Measurements from ENCODE around the gene UBR1.
"Not testable (repeated sequence)": the region's sequence is repeated elsewhere in the genome, so short reads cannot be mapped to it uniquely, and the experiment has no call there.

Gene UBR1

DNA sequence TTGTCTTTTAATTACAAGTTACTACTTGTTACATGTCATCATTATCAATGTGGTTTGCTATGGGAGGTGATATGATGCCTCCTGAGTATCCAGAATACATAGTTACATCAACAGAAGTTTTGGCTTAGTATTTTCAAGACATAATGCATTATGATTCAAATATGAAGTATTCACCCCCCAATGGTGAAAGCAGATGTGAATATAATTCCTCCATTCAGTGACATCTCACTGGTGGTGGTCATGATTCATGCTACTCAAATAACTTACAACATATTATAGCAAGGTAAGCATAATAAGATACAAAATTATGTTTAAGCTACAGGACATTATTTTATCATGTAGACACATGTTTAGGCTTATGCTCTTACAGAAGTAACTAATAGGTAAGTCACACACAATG, 150.3 kb downstream of the UBR1 start:
- DNase-seq: no peak

- DNase-seq: no peak
Measured at GRCh38 chr15:42954291-42954690, 151.5 kb downstream of the UBR1 start.

DNA sequence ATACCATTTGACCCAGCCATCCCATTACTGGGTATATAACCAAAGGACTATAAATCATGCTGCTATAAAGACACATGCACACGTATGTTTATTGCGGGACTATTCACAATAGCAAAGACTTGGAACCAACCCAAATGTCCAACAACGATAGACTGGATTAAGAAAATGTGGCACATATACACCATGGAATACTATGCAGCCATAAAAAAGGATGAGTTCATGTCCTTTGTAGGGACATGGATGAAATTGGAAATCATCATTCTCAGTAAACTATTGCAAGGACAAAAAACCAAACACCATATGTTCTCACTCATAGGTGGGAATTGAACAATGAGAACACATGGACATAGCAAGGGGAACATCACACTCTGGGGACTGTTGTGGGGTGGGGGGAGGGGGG, 156.9 kb downstream of the UBR1 start:
- DNase-seq: not testable (repeated sequence)

- no peak for DNase-seq
Measured at GRCh38 chr15:42940527-42940926, 165.3 kb downstream of the UBR1 start.

GRCh38 chr15:42939841-42940240, 166.0 kb downstream of the UBR1 start:
- DNase-seq: no peak

DNA sequence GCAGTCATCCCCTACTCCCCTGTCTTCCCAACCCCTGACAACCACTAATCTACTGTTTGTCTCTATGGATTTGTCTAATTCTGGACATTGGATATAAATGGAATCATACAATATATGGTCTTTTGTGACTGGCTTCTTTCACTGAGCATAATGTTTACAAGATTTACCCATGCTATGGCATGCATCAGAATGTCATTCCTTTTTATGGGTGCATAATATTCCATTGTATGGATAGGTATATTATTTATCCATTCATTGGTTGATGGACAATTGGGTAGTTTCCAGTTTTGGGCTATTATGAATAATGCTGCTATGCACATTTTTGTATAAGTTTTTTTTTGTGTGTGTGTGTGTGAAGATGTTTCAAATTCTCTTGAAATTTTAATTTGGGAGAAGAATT, 168.7 kb downstream of the UBR1 start:
- no peak for DNase-seq

- no peak for DNase-seq
Measured at GRCh38 chr15:42933886-42934667, 171.8 kb downstream of the UBR1 start.

- DNase-seq: no peak
Measured at GRCh38 chr15:42932833-42933515, 172.9 kb downstream of the UBR1 start.

DNA sequence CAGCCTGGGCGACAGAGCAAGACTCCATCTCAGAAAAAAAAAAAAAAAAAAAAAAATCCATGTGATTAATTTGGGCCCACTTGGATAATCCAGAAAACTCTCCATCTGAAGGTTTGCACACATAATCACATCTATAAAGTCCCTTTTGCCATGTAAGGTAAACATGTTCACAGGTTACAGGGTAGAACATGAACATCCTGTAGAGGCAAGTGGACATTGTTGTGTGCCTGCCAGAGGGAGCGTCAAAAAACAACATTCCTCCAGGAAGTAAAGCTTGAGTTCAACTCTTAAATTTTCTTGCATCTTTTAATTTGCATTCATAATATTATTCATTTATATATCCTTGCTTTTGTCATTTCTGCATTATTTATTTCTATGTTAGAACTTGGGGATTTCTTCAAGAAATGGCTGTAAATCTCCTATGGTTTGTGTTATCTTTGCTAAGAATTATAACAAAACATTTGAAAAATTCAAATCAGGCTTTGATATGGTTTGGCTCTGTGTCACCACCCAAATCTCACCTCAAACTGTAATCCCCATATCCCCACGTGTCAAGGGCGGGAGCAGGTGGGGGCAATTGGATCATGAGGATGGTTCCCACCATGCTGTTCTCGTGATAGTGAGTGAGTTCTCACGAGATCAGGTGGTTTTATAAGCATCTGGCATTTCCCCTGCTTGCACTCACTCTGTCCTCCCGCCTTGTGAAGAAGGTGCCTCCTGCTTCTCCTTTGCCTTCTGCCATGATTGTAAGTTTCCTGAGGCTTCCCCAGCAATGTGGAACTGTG, 173.9 kb downstream of the UBR1 start:
- DNase-seq: no peak

DNA sequence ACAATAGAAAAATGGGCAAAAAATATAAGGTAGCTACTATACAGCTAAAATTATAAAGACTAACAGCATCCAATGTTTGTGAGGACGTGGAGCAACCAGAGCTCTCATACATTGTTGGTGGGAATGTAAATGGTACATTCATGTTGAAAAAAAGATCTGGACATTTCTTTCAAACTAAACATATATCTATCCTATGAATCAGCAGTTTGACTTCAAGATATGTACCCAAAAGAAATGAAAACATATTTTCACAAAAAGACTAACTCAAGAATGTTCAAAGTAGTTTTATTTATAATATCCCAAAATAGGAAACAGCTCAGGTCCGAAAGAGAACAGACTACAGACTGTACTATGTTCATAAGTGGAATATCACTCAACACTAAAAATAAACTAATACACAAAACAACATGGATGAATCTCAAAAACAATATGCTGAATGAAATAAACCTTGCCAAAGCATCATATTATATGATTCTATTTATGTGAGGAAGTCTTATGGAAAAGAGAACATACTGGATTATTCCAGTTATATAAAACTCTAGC, 176.5 kb downstream of the UBR1 start:
- DNase-seq: no peak

DNA sequence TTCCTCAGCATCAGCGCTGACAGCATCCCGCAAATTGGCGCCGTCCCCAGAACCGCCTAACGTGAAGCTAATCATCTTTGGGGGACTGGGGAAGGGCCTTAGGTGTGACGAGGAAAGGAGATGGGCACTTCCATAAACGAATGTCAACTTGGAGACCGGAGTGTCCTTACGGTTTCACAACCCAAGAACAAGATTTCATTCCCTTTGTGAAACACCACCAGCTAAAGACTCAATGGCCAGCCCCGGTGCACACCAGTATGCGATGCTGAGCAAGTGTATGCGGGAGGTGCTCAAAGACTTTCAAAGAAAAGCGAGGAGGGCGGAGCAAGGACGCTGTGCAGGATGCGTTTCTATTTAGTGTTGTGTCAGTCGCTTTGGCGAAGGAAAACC, 184.5 kb downstream of the UBR1 start:
- DNase-seq: peak; percentile 51 to 59

GRCh38 chr15:42920519-42921341, 185.1 kb downstream of the UBR1 start, which contains the start of gene TTBK2:
TSS of gene TTBK2 (minus strand) at chr15:42920778. CDS start at chr15:42878617, 42,161 bp downstream.
- peak; percentile 97 to 98 for DNase-seq

DNA sequence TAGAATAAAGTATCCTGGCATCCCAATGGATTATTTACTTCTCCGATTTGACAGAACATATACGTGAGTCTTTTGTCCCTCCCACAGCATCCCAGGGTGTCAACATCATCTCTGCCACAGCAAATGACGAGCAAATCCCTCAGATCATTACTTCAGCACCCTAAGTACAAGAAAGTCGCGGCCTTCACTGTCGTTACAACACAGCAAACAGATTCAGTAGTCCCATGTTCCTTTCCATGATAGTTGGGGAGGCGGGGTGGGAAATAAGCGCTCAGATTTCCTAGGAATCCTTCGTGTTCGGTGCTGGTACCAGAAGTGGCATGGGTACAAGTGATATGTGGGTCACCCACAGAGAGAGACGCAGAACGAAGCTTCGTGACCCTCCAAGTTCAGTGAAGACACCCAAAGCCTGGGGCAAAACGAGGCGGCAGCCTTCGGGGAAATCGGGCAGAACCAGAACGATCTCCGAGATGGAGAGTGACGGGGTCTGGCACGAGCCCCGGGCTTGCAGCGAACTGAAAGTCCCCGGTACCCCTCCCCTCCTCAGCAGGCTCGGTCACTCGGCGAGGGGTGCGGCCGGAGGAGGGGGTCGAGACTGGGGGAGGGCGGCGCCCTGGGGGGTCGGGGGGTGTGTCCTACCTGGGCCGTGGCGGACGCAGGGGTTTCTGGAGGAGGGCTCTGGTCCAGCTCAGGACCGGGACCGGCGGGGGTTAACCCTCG, 185.9 kb downstream of the UBR1 start:
- peak; percentile 26 to 38 for DNase-seq

- no peak for DNase-seq
Measured at GRCh38 chr15:42919308-42919707, 186.5 kb downstream of the UBR1 start.

GRCh38 chr15:42918047-42918446, 187.8 kb downstream of the UBR1 start:
- no peak for DNase-seq

DNA sequence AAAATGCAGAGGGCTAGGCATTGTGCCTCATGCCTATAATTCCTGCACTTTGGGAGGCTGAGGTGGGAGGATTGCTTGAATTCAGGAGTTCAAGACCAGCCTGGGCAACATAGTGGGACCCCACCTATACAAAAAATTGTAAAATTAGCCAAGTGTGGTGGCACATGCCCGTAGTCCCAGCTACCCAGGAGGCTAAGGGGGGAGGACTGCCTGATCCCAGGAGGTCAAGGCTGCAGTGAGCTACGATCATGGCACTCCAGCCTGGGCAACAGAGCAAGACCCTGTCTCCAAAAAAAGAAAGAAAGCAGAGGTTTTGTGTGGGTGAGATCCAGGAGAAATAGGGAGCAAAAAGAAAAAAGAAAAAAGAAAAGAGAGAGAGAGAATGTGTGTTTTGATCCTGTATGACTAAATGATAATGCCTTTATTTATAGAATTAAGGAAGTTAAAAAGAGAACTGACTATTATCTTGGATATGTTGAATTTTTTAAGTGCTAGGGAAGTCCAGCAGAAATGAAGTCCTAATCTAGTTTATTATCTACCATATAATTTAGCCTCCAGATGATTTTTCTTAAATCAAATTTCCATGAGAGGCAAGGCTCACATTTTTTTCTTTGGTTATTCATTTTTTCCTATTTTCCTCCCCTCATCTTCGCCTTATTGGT, 190.1 kb downstream of the UBR1 start:
- DNase-seq: no peak

DNA sequence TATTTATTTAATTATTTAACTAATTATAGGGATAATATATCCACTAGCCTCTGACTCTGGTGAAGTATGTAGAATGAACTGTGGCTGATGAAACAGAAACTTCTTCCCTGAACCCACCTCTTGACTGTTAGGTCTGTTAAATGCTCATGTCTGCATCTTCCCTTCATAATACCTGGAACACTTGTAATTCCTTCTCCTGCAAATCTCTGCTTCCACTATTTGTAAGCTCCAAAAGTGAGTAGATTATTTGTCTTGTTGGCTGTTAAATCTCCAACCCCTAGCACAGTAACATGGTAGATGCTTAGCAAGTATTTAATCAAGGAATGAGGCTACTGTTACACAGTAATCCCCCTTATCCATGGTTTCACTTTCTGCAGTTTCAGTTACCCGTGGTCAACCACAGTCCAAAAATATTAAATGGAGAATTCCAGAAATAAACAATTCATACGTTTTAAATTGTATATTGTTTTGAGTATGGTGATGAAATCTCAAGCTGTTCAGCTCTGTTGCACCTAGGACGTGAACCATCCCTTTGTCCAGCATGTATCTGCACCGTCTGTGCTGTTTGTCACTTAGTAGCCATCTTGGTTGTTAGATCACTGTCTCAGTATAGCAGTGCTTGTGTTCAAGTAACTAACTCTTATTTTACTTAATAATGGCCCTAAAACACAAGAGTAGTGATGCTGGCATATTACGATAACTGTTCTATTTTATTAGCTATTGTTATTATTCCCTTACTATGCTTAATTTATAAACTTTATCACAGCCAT, 190.9 kb downstream of the UBR1 start:
- DNase-seq: no peak

DNA sequence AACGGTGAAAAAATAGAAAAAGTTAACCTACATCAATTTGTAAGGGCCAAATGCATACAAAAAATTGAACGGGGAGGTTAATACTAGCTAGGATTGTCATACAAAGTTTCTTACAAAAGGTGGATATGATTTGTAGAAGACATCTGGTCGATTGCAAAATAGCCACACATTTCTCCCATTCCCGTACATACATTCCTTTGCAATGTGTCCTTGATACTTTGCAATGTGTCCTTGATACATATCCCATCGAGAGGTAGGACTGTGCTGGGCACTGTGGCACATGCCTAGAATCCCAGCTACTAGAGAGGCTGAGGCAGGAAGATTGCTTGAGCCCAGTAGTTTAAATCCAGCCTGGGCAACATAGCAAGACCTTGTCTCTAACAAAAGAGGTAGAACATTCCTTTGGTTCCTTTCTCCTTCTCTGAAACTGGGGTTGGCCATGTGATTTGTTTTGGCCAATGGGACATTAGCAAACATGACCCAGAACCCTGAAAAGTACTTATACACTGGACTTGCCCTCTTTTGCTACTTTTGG, 194.7 kb downstream of the UBR1 start:
- DNase-seq: no peak

GRCh38 chr15:42908538-42908937, 197.3 kb downstream of the UBR1 start:
- no peak for DNase-seq

Measured in stimulated activated CD4-positive, alpha-beta T cell treated with anti-CD3 and anti-CD28 coated beads, Interleukin-2, amount 100 ng/mL, for 24 hours (primary cell).